GM21737 (cell line): ENCODE data around the gene STEAP2.
"Not testable (repeated sequence)": the region's sequence is repeated elsewhere in the genome, so short reads cannot be mapped to it uniquely, and the experiment has no call there.

Experiments
- ATAC-seq: cut with Tn5 transposase; IDR thresholded peaks from one replicate; pipeline ENCODE4 v1.9.1; 2021; ENCODE audit warnings: mild to moderate bottlenecking, moderate library complexity; ENCODE audit not compliant: unreplicated experiment

The STEAP2 gene

GRCh38 chr7:90211391-90212148 lies at the start of gene STEAP2:
Gene STEAP2 (plus strand): TSS chr7:90211740. CDS start chr7:90225083, 13,343 bp downstream.
- ATAC-seq = peak; percentile 88

DNA sequence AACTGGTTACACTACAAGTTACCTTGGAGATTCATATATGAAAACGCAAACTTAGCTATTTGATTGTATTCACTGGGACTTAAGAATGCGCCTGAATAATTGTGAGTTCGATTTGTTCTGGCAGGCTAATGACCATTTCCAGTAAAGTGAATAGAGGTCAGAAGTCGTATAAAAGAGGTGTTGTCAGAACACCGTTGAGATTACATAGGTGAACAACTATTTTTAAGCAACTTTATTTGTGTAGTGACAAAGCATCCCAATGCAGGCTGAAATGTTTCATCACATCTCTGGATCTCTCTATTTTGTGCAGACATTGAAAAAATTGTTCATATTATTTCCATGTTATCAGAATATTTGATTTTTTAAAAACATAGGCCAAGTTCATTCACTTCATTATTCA lies 48.0 kb upstream of the STEAP2 start:
- no peak for ATAC-seq

DNA sequence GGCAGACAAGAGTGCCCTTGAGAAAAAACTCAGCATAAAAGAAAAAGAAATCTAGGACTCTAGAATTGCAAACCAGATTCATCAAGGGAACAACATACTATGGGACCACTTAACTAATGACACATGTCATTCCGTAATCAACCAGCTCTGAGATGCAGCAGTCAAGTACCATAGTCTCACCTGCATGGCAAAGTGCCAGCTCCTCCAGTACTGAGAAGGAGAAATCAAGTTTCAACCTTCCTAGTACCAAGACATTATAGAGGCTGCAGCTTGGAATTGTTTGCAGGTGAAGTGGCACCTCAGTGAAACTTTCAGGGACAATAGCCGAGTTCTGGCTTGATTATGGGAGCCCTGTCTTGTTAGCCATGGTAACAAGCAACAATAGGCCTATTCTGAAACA lies 45.8 kb upstream of the STEAP2 start:
- no peak for ATAC-seq

- ATAC-seq = no peak
Observed at GRCh38 chr7:90166153-90166552, 45.4 kb upstream of the STEAP2 start.

GRCh38 chr7:90167361-90167760 lies 44.2 kb upstream of the STEAP2 start:
- ATAC-seq = no peak

- ATAC-seq = no peak
Observed at GRCh38 chr7:90169891-90170290, 41.6 kb upstream of the STEAP2 start.

- ATAC-seq = no peak
Observed at GRCh38 chr7:90172121-90172520, 39.4 kb upstream of the STEAP2 start.

DNA sequence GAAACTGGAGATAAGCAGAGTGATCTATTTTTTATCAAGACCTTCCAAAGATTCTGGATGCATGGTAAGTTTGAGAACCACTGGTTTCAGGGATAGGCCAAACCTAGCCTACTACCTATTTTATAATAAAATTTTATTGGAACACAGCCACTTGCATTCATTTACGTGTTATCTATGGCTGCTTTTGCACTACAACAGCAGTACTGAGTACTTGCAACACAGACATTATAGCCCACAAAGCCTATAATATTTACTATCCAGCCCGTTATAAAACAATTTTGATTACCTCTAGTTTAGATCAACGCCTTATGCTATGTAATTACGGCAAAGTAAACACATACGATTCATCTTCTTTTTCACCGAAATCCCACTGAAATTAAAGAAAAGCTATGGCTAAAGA lies 38.9 kb upstream of the STEAP2 start:
- no peak for ATAC-seq

DNA sequence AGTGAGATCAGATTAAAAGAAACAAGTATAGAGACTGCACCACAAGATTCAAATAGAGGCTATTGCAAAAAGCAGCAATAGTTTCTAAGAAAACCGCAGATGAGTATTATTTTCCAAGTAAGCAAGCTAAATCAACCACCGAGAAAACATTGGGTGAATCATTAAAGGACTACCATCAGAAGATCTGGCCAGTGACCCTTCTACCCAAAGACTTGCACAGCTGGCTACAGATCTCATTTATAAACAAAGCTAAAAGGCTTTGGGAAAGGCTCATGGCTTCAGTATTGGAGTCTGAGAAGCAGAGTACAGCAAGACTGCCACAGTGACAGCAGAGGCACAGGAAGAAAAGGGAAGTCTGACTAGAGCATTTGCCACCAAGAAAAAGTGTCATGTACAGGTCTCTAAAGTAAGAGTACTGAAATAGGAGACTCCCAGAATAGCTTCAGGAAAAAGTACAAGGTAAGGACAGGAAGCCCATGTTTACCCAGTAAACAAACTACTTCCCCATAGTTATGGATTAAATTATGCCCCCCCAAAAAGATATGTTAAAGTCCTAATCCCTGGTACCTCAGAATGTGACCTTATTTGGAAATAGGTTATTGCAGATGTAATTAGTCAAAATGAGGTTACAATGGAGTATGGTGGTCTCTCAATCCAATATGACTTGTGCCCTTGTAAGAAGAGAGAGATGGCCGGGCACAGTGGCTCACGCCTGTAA lies 38.3 kb upstream of the STEAP2 start:
- ATAC-seq = peak; percentile 87

DNA sequence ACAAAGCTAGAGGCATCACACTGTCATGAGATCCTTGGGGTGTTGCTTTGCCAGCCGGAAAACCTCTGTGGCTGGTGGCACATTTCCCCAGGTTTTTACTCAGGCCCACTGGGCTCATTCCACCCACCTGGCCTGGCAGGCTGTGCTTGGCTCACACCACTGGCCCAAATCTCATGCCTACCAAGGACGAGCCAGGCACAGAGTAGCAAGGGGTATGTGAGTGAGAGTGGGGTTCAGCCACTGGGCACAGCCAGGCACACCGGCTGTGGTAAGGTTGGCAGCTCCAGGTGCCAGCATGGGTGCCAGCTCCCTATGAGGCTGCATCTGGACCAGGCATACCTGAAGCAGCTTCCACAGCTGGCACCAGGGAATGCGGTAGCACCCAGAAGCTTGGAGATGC lies 35.9 kb upstream of the STEAP2 start:
- ATAC-seq = no peak

- no peak for ATAC-seq
Observed at GRCh38 chr7:90176195-90176594, 35.3 kb upstream of the STEAP2 start.

GRCh38 chr7:90178166-90178565 lies 33.4 kb upstream of the STEAP2 start:
- ATAC-seq = no peak

DNA sequence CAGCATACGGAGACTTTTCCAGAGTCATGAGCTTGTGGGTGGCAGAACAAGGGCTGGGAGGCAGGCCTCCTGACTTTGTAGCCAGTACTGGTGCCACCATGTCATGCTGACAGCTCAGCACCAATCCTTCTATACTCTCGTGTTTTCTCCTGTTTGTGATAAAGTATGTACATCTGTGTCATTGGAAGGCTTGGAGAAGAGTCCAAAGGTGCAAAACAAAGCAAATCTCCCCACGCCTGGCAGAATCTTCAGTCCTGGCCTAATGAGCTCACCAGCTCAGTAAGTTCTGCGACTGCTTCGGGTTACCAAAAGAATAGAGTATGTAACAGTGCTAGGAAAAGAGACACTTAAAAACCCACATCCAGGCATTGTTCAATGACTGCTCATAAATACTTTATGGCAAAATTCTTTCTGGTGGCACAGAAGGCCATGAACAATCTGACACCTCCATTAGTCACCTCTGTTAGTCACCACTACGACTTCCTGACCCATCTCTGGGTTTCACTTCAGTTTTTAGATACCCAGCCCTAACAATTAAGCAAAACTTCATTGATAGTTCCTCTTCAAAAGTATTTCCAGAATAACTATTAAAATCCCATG lies 32.8 kb upstream of the STEAP2 start:
- peak; percentile 96 for ATAC-seq

DNA sequence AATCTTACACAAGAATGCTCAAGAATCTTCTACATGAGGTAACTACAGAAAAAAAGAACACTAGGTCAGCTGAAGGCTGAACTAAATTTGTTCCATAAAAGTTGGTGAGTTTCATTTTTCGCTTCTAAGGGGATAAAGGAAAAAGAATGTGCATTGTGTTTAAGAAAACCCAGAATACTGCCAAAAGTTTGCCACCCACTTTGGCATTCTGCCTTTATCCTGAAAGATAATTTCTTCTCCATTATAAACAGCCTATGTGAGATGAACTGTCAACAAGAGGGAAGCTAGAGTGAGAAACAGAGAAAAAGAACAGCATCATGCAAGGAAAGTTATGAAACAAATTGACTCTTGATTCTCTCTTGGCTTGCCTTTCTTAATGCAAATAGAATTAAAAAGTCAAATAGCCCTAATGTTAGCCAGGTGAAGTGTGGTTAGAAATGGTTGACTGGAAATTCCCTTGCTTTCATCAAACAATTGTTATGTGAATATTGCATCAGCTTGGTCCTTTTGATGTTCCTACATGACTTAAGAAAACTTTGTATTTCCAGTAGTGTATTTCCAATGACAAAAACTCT lies 31.4 kb upstream of the STEAP2 start:
- no peak for ATAC-seq

DNA sequence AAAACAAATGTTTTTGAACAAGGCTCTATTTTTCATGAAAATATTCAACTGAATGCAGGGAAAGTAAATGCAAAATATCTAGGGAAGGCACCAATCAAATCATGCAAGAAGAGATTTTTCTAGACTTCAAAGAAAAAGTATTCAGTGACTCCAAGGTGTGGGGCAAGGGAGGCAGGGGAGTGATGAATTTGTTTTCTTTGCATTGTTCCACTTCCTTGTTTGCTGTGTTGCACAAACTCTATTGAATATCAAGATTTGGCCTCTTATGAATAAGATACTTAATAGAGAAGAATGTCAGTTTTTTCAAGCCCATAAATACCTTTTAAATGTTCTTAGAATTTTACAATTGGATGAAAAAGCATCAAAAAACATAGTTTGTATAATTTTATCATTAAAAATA lies 30.9 kb upstream of the STEAP2 start:
- ATAC-seq = no peak

DNA sequence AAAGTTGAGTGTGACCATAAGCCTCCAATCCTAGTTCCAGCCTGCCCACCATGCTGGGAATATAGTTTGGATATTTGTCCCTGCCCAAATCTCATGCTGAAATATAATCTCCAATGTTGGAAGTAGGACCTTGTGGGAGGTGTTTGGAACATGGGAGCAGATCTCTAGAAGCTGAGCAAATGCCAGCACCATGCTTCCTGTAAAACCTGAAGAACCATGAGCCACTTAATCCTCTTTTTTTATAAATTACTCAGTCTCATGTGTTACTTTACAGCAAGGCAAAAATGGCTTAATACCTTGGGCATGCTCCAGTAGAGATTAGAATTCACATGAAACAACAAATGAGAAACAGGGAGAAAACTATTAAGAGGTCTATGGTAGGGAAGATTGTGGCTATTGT lies 30.1 kb upstream of the STEAP2 start:
- no peak for ATAC-seq

DNA sequence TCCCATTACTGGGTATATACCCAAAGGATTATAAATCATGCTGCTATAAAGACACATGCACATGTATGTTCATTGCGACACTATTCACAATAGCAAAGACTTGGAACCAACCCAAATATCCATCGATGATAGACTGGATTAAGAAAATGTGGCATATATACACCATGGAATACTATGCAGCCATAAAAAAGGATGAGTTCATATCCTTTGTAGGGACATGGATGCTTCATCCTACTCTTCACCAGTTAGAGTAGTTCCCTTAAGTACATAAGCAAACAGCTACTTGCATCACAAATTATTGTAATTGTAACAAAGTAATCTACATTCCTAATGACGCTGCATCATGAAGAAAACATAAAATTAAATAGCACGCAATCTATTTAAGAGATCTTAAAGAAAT lies 25.2 kb upstream of the STEAP2 start:
- not testable (repeated sequence) for ATAC-seq

GRCh38 chr7:90187507-90188050 lies 24.0 kb upstream of the STEAP2 start:
- no peak for ATAC-seq

- ATAC-seq = peak; percentile 95
Observed at GRCh38 chr7:90188281-90188680, 23.3 kb upstream of the STEAP2 start.

DNA sequence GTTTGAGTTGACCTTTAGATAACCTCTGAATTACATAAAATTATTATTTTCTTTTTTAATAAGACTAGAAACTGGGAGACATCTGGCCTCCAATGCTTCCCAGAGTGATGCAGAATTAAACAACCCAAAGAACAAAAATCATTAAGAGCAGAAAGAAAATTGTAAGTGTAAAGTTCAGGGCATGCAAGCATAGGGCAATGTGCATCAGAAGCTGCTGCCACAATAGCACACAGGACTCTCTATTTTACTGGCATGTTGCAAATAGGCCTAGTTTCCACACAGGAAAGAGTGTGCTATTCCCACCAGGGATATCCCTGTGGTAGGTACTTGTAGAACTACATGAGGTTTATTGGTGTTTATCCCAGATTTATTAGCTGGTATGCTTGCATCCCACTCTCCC lies 20.5 kb upstream of the STEAP2 start:
- ATAC-seq = no peak

GRCh38 chr7:90191648-90192047 lies 19.9 kb upstream of the STEAP2 start:
- ATAC-seq = no peak
